NK-92 treated with Interleukin-12 subunit alpha and Interleukin-12 subunit beta, amount 100 ng/mL, for 24 hours (cell line): ENCODE measurements around the gene CXCR6.

ENCODE experiments used
- DNase-seq: peaks from one replicate; lab custom pipeline; 2025; lab: John Stamatoyannopoulos, UW

The CXCR6 gene

GRCh38 chr3:45948881-45949280, 5.6 kb downstream of the CXCR6 start:
- DNase-seq, result no peak

DNA sequence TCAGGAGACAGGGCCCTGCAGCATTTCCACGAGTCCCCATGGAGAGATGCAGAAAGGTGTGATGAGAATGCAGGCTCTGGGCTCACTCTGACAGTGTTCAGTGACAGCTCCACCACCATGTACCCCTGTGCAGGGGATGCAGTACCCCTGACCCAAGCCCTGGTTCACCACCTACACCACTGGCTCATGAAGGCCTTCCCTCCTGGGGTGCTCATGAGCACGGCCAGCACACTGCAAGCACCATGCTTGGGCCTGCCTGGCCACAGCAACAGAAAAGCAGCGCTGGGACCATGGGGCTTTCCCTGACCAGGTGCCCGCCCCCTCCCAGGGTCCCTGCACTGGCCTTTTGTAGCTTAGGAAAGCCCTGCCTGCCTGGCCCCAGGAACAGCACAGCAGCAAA, 6.2 kb downstream of the CXCR6 start:
- no peak for DNase-seq

DNA sequence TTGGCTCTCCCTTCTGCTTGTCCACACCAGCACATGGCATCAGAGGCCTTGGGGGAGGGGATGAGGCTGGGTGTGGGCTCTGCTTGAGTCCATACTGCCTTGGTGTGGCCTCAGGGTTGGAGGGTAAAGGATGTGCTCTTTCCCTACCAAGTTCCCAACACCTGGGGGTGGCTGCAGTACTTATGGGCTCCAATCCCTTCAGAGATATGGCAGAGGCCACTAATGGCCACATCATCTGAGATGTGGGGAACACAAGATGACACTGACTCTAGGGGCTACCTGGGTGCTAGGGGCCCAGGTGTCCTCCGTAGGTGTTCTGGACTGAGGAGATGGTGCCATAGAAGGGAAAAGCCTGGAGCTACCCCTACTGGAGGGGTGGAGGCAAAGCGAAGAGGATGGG, 6.9 kb downstream of the CXCR6 start:
- no peak for DNase-seq

DNA sequence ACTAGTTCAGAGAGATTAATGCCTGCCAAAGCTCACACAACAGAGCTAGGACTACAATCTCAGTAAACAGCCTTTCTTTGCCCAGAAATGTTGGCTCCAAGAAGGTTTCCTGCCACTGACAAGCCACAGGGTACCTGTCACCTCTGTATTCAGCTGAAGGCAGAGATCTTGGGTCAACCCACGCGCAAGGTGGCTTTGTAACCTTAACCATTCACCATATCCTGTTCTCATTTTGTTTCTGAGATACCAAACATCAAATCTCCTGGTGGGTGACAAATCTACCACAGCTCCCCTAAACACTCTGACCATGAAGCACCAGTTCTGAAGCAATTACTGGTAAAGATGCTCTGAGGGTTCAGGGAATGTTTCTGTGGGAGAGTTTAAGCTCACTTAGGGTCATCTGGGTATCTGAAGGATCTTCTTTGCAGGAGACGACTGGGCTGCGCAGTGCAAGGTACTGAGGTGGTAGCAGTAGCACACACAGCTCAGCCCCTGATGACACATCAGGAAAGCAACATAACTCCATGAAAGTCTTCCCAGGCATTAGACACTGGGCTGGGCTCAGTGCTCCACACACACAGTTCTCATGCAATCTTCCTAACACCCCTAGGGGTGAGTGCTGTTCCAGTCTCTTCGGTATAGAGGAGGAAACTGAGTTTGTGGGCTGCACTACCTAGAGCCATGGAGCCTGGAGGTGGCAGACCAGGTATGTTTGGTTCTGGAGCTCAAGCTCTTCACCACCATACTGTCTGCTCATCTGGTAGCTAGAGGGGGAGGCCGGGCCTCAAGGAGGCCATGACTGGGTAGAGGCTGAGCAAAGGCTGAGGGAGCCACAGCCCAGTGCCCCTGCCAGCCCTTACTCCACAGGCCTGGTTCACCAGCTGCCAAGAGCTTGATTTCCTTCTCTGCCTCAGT, 7.7 kb downstream of the CXCR6 start:
- DNase-seq, result peak; percentile 41

GRCh38 chr3:45951946-45952345, 8.7 kb downstream of the CXCR6 start:
- DNase-seq, result no peak

DNA sequence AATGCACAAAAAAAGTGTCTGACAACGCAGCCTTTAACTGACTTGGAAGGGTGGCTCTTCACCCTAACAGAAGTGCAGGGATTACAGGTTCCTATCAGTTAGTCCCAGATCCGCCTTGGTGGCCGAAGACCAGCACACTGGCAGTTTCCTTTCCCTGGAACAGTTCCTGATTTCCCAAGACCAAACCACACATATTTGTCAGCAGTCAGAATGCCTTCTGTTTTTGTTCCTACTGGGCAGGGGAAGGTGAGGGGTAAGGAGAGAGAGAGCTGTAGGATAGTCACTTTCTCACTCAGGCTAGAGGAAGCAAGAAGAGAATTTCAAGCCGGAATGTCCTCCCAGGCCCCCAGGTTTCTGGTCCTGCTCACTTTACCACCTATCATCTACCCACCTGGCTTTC, 9.2 kb downstream of the CXCR6 start:
- DNase-seq, result no peak

DNA sequence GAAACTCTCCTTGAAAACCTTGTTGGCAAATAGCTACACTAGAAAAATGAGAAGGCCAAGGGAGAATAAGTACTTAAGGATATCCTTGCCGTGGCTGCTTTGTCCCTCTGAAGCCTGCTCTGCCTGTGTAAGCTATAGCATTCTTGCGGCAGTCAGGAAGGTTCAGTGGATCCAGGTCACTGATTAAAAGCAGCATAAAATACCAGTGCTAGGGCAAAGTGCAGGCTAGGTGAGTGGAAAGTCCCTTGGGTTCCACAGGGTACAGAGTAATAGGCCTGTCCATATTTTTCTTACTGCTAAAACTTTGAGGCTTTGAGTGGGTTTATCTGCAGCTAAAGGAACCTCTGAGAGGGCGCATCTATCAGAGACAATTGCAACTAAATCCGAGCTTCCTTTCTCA, 10.3 kb downstream of the CXCR6 start:
- no peak for DNase-seq

GRCh38 chr3:45954306-45954705, 11.0 kb downstream of the CXCR6 start:
- no peak for DNase-seq

GRCh38 chr3:45955017-45955647, 11.9 kb downstream of the CXCR6 start:
- DNase-seq, result no peak

DNA sequence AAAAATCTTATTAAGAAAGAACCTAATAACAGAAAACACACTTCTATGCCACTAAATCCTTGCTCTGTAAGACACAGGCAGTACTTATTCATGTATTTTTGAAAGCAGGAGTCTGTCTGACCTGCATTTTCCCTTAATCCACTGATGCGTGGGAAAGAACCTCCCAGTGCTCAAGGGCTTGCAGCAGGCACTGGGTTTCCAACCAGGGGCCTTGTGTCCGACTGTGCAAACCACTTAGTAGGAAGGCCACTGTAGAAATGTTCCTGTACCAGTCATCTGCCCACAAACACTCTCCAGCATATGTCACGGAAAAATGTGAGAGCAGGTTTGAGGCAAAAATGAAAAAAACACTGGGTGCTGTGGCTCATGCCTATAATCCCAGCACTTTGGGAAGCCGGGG, 12.4 kb downstream of the CXCR6 start:
- no peak for DNase-seq

- DNase-seq, result no peak
These were observed 14.3 kb downstream of the CXCR6 start for GRCh38 chr3:45957586-45957985.

GRCh38 chr3:45958321-45958791, 15.1 kb downstream of the CXCR6 start:
- peak; percentile 44 for DNase-seq

- no peak for DNase-seq
These were observed 15.9 kb downstream of the CXCR6 start for GRCh38 chr3:45959201-45959600.

DNA sequence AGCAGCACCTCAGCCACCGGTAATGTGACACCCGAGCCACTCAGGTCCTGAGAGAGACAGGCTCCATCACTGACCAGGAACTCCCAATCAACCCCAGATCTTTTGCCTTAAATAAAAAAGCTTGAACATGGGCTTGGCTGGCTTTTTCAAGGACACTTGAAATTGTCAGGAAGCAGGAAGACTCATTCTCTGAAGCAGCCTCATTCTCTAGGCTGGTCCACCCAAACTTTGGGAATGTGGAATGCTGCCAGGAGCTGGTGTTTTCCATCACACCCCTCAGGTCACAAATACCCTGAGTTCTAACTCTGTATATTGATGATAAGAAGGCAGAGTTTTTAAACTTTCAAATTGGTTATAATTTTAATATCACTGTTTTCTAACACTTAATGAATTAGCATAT, 17.0 kb downstream of the CXCR6 start:
- no peak for DNase-seq

DNA sequence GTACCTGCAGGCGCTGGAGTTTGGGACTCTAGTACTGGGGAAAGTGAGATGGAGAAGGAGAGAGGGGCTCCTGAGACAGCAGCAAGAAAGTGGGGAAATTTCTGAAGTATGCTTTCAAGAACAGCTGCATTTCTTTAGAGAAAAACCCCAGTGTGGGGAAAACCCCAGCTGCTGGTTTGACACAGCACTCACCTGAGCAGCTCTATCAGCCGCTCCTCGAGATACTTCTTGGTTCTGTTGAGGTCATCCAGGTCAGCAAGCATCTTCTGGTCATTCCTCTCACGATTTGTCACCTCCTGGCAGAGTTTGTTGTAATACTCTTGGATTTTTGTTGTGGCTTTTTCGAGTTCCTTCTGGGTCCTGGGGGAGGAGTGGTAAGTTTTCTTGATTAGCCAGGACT, 18.8 kb downstream of the CXCR6 start:
- no peak for DNase-seq

DNA sequence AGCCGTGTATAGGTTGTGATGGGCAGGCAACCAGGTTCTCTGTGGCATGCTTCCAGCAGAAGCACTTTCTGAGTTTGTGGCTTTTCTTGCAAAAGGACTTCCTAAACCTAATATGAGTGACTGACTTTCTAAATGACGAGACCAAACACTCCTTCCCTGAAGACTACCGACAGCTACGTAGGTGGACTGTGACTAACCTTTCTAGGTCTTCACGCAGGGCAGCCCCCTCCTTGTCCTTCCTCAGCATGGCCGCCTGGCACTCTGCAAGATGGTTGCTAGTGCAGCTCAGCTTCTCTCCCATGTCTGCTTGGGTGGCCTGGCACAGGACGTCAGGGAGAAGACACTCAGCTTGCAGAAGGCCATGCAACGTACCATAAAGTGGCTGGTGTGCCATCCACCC, 20.9 kb downstream of the CXCR6 start:
- DNase-seq, result peak; percentile 23

GRCh38 chr3:45965253-45965652, 22.0 kb downstream of the CXCR6 start:
- DNase-seq, result no peak

DNA sequence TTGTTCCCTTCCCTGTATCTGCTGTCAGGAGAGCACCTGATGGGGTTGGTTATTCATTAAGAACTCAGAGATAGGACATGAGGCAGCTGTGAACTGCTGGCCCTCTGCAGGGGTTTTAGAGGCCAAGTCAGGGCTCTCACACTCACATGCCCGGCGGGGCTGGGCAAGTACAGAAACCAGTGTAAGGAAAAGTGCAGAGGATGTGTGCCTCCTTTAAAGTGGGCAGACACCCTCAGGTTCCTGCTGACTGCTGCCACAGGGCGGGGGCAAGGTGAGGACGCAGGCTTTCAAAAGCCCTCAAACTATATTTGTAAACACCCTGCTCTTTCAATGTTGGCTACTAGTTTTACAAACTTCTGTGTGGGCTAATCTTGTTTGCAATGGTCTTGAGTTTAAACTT, 22.4 kb downstream of the CXCR6 start:
- DNase-seq, result no peak

DNA sequence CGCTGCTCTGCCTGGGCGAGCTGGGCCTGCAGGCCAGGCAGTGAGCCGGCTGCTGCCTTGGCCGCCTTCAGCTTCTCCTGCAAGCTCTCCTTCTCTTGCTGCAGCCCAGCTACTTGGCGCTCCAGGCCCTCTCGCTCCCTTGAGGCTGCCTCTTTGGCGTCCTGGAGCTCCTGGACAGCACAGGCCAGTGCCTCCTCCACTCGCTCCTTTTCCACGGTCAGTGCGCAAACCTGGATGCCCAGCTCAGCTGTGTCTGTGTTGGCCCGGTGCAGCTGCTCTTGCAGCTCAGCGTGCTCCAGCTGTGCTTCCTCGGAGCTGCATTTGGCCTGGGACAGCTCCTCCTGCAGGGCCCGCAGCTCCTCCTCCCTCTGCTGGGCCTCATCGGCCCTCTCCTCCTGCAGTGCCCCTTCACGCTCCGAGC, 23.1 kb downstream of the CXCR6 start:
- DNase-seq, result no peak

DNA sequence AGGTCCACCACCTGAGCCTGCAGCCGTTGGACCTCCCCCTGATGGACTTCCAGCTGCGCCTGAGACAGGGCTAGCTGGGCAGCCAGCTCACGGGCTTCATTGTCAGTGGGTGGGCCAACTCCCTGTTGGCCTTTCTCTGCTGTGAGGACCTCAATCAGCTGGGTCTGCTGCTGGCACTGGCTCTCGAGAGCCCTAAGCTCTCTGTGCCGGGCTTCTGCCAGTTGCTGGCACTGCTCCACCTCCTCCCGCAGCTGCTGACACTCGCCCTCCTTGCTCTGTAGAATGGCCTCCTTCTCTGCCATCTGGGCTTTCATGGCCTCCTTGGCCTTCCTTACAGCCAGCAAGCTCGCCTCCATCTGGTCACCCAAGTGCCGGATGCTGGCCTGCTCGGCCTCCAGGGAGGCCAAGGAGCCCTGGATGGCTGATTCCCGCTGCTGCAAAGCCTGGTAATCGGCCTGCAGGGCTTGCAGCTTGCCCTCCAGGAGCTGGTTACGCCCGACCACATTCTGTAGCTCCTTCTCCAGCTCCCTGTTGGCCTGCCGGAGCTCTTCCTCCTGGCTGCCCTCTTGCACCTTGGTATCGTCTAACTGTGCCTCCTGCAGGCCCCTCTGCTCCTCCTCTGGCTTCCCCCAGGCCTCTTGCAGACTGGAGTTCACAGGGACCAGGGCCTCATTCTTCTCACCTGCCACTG, 23.8 kb downstream of the CXCR6 start:
- DNase-seq, result no peak

DNA sequence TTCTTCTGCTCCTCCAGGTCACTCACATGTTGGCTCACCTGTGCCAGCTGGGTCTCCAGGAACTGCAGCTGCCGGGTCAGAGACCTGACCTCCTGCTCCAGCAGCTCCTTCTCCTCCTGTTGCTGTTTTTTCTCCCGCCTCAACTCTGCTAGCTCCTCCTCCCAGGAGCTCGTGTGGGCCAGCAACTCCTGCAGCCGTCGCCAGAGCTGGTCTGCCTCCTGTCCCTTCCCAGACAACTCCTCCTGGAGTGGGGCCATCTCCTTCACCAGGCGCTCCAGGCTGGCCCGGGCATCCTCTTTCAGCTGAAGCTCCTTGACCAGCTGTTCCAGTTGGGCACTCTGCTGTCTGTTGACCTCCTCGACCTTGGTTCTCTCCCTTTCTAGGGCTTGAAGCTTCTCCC, 24.5 kb downstream of the CXCR6 start:
- DNase-seq, result no peak

- no peak for DNase-seq
These were observed 24.9 kb downstream of the CXCR6 start for GRCh38 chr3:45968149-45968548.

GRCh38 chr3:45968706-45969105, 25.4 kb downstream of the CXCR6 start:
- DNase-seq, result no peak
